Peyer's patch (tissue), 4 donors: Measurements from ENCODE around the gene CLASRP. TPM values are rescaled to one million over a fixed set of nuclear protein-coding genes. Genes with fewer than 3 reads are reported as not detected.

ENCODE experiments used
- DNase-seq, 3 donors: peaks; one replicate each; pipeline ENCODE4 v3.0.0-alpha.2; 2017 to 2019
- H3K27ac ChIP-seq, 4 donors: fragments of 200-600 bp; sonication (generic); one replicate each; pipeline ENCODE4 v1.5.1; 2016 to 2019
- H3K27me3 ChIP-seq, 2 donors: fragments of 200-600 bp; sonication (generic); one replicate each; pipeline ENCODE4 v1.5.1; 2019
- H3K36me3 ChIP-seq, 3 donors: fragments of 200-600 bp; sonication (generic); one replicate each; pipeline ENCODE4 v1.5.1; 2016 to 2019
- H3K4me1 ChIP-seq, 4 donors: fragments of 200-600 bp; sonication (generic); one replicate each; pipeline ENCODE4 v1.5.1; 2016 to 2019
- H3K4me3 ChIP-seq, 4 donors: fragments of 200-600 bp; sonication (generic); 1 replicate in 3 of 4; 2 replicates in 1 of 4; pipeline ENCODE4 v1.5.1; 2016 to 2019; ENCODE audit warnings: mild to moderate bottlenecking in 1 of 4
- H3K9me3 ChIP-seq, 4 donors: fragments of 200-600 bp; sonication (generic); one replicate each; pipeline ENCODE4 v1.5.1; 2016 to 2019; ENCODE audit warnings: mild to moderate bottlenecking in 1 of 4
- CTCF ChIP-seq, 6 experiments: fragments of 450-650 bp in 4 of 6; fragments of 200-600 bp in 2 of 6; sonication (generic) in 1 of 6; IDR thresholded peaks; one replicate each; pipeline ENCODE4 v1.5.1; 2017 to 2019; ENCODE audit warnings: antibody characterized with exemption in 6 of 6, mild to moderate bottlenecking in 3 of 6, moderate library complexity in 1 of 6
- POLR2A ChIP-seq, 2 donors: fragments of 450-650 bp; IDR thresholded peaks; one replicate each; pipeline ENCODE4 v1.5.1; 2017; ENCODE audit warnings: antibody characterized with exemption in 2 of 2, mild to moderate bottlenecking in 2 of 2, moderate library complexity in 2 of 2
- total RNA-seq, 4 donors: library from RNA; depleted of rRNA; stranded (reverse); fragments of >200 nt; gene quantifications; one replicate each; pipeline ENCODE4 v1.1.0, GENCODE V29; 2016

Gene CLASRP
- total RNA-seq, 4 donors from 2014 or later: 94.2 to 310 (median 147) TPM

- peaks cover 0 to 97% (median 0%) of the 10 kb centered on the region in 3 donors for H3K36me3 ChIP-seq
- no peaks in the 10 kb centered on the region for H3K9me3 ChIP-seq
- no peak overlapping the region for H3K4me3 ChIP-seq
- DNase-seq: peak in 1 of 3 donors; percentile 44
- H3K4me1 ChIP-seq: no peaks in the 10 kb centered on the region
- TF ChIP-seq CTCF (IDR thresholded peaks at IDR 0.05) (no peak), POLR2A (IDR thresholded peaks at IDR 0.05) (no peak)
- no peaks in the 10 kb centered on the region for H3K27me3 ChIP-seq
- H3K27ac ChIP-seq: no peak overlapping the region
These were observed 28.2 kb downstream of the CLASRP start for GRCh38 chr19:45066921-45067661.

GRCh38 chr19:45068041-45068440, 29.2 kb downstream of the CLASRP start:
- no peaks in the 10 kb centered on the region for H3K9me3 ChIP-seq
- TF ChIP-seq CTCF (IDR thresholded peaks at IDR 0.05): no peak
- TF ChIP-seq POLR2A (IDR thresholded peaks at IDR 0.05): no peak
- H3K36me3 ChIP-seq: peaks cover 0 to 92% (median 0%) of the 10 kb centered on the region in 3 donors
- no peak overlapping the region for H3K4me3 ChIP-seq
- H3K27me3 ChIP-seq: no peaks in the 10 kb centered on the region
- DNase-seq: no peak
- no peak overlapping the region for H3K27ac ChIP-seq
- no peaks in the 10 kb centered on the region for H3K4me1 ChIP-seq

- H3K27ac ChIP-seq: no peak overlapping the region
- no peak for TF ChIP-seq CTCF (IDR thresholded peaks at IDR 0.05)
- no peak for TF ChIP-seq POLR2A (IDR thresholded peaks at IDR 0.05)
These were observed 30.2 kb downstream of the CLASRP start for GRCh38 chr19:45069056-45069455.

GRCh38 chr19:45070214-45070613, 31.4 kb downstream of the CLASRP start:
- no peak for DNase-seq
- no peaks in the 10 kb centered on the region for H3K9me3 ChIP-seq
- H3K4me3 ChIP-seq: no peak overlapping the region
- no peaks in the 10 kb centered on the region for H3K27me3 ChIP-seq
- TF ChIP-seq POLR2A (IDR thresholded peaks at IDR 0.05): no peak
- no peak for TF ChIP-seq CTCF (IDR thresholded peaks at IDR 0.05)
- H3K4me1 ChIP-seq: peaks cover 0 to 8% (median under 1%) of the 10 kb centered on the region in 4 donors
- H3K36me3 ChIP-seq: peaks cover 0 to 71% (median 0%) of the 10 kb centered on the region in 3 donors
- no peak overlapping the region for H3K27ac ChIP-seq

More at GRCh38 chr19:45069056-45069455, 30.2 kb downstream of the CLASRP start:
- H3K27me3 ChIP-seq: no peaks in the 10 kb centered on the region
- no peak overlapping the region for H3K4me3 ChIP-seq
- H3K4me1 ChIP-seq: no peaks in the 10 kb centered on the region
- H3K9me3 ChIP-seq: no peaks in the 10 kb centered on the region
- peak in 1 of 3 donors; percentile 64 for DNase-seq
- peaks cover 0 to 82% (median 0%) of the 10 kb centered on the region in 3 donors for H3K36me3 ChIP-seq

- H3K27ac ChIP-seq: no peak overlapping the region
- H3K4me1 ChIP-seq: peaks cover 0 to 14% (median 4%) of the 10 kb centered on the region in 4 donors
- TF ChIP-seq POLR2A (IDR thresholded peaks at IDR 0.05) (no peak), CTCF (IDR thresholded peaks at IDR 0.05) (no peak)
- H3K9me3 ChIP-seq: no peaks in the 10 kb centered on the region
- peaks cover 0 to 63% (median 0%) of the 10 kb centered on the region in 3 donors for H3K36me3 ChIP-seq
- DNase-seq: no peak
- no peaks in the 10 kb centered on the region for H3K27me3 ChIP-seq
- H3K4me3 ChIP-seq: no peak overlapping the region
These were observed 32.2 kb downstream of the CLASRP start for GRCh38 chr19:45070861-45071544.
